WTC11 (cell line): ENCODE results near the gene MAP3K2. TPM values are rescaled to one million over a fixed set of nuclear protein-coding genes. Genes with fewer than 3 reads are reported as not detected.

Experiments
- ATAC-seq: fragments of 200-7000 bp; cut with Tn5 transposase; 2 replicates; pipeline ENCODE4 v1.10.0; 2021; ENCODE audit warnings: mild to moderate bottlenecking, moderate library complexity
- CTCF ChIA-PET: fragments of 300-600 bp; sonication (Branson Sonifier 250); formaldehyde crosslinking; loops from one replicate; lab custom pipeline; 2021; ENCODE audit warnings: antibody characterized with exemption; lab: Charles Lee
- POLR2A ChIA-PET: fragments of 350-600 bp; sonication (Branson Sonifier 250); formaldehyde crosslinking; loops from one replicate; lab custom pipeline; 2021; ENCODE audit warnings: antibody characterized with exemption; lab: Charles Lee
- DNase-seq: peaks from one replicate; pipeline ENCODE4 v3.0.0; 2021; ENCODE audit warnings: low spot score
- H3K27ac Mint-ChIP-seq: 2 replicates; pipeline ENCODE4 v1.8.0; 2021; ENCODE audit warnings: mixed read lengths
- H3K27me3 Mint-ChIP-seq: 2 replicates; pipeline ENCODE4 v1.8.0; 2021; ENCODE audit warnings: low read depth, mild to moderate bottlenecking, moderate library complexity, mixed read lengths
- H3K36me3 Mint-ChIP-seq: 2 replicates; pipeline ENCODE4 v1.8.0; 2021; ENCODE audit warnings: mixed read lengths
- H3K4me1 Mint-ChIP-seq: 2 replicates; pipeline ENCODE4 v1.8.0; 2022; ENCODE audit warnings: mixed read lengths
- H3K4me3 Mint-ChIP-seq: 2 replicates; pipeline ENCODE4 v1.8.0; 2021; ENCODE audit warnings: mild to moderate bottlenecking, moderate library complexity, mixed read lengths
- H3K9me3 Mint-ChIP-seq: 2 replicates; pipeline ENCODE4 v1.8.0; 2021; ENCODE audit warnings: mixed read lengths
- ATF1 ChIP-seq: sonication (generic); formaldehyde crosslinking; IDR thresholded peaks from 2 replicates; pipeline ENCODE4 v1.8.1; 2023; ENCODE audit warnings: mild to moderate bottlenecking, moderate library complexity, missing genetic modification reagents
- CREM ChIP-seq: sonication (generic); formaldehyde crosslinking; IDR thresholded peaks from 2 replicates; pipeline ENCODE4 v1.8.1; 2022; ENCODE audit warnings: mild to moderate bottlenecking, missing genetic modification reagents, moderate library complexity
- EMX1 ChIP-seq: fragments of 250-450 bp; sonication (Bioruptor Pico); IDR thresholded peaks from 2 replicates; pipeline ENCODE4 v1.8.0; 2021; ENCODE audit warnings: mild to moderate bottlenecking
- ERG ChIP-seq: fragments of 250-450 bp; sonication (Bioruptor Pico); IDR thresholded peaks from 2 replicates; pipeline ENCODE4 v1.8.0; 2021; ENCODE audit warnings: mild to moderate bottlenecking
- IRF1 ChIP-seq: sonication (generic); formaldehyde crosslinking; IDR thresholded peaks from 2 replicates; pipeline ENCODE4 v1.8.0; 2023; ENCODE audit warnings: missing genetic modification reagents
- KAT7 ChIP-seq: sonication (generic); formaldehyde crosslinking; IDR thresholded peaks from 2 replicates; pipeline ENCODE4 v1.8.1; 2023; ENCODE audit warnings: missing genetic modification reagents, mild to moderate bottlenecking, borderline replicate concordance
- NR1H2 ChIP-seq: sonication (generic); formaldehyde crosslinking; IDR thresholded peaks from 2 replicates; pipeline ENCODE4 v1.9.0; 2021; ENCODE audit warnings: mild to moderate bottlenecking, moderate library complexity, missing genetic modification reagents
- SP1 ChIP-seq: sonication (generic); formaldehyde crosslinking; conservative IDR thresholded peaks from 2 replicates; pipeline ENCODE4 v1.8.1; 2022; ENCODE audit warnings: missing genetic modification reagents
- ZNF396 ChIP-seq: fragments of 250-450 bp; sonication (Bioruptor Pico); IDR thresholded peaks from 2 replicates; pipeline ENCODE4 v1.8.0; 2021; ENCODE audit warnings: mild to moderate bottlenecking, moderate library complexity, borderline replicate concordance
- ZNF425 ChIP-seq: fragments of 250-450 bp; sonication (Bioruptor Pico); conservative IDR thresholded peaks from 2 replicates; pipeline ENCODE4 v1.9.0; 2021; ENCODE audit warnings: mild to moderate bottlenecking
- ZNF532 ChIP-seq: fragments of 250-450 bp; sonication (Bioruptor Pico); IDR thresholded peaks from 2 replicates; pipeline ENCODE4 v1.9.0; 2021; ENCODE audit warnings: mild to moderate bottlenecking, borderline replicate concordance
- total RNA-seq: library from RNA; stranded (reverse); gene quantifications from 3 replicates; pipeline ENCODE4 v1.2.3, GENCODE V29; 2021
- TF ChIP-seq, protein P1 (sequence below): sonication (generic); formaldehyde crosslinking; IDR thresholded peaks from 2 replicates; pipeline ENCODE4 v1.8.1; 2023; ENCODE audit warnings: mild to moderate bottlenecking, missing genetic modification reagents
- TF ChIP-seq, protein P2 (sequence below): sonication (generic); formaldehyde crosslinking; IDR thresholded peaks from 2 replicates; pipeline ENCODE4 v1.8.1; 2022; ENCODE audit warnings: missing genetic modification reagents, borderline replicate concordance
- TF ChIP-seq, protein P3 (sequence below): sonication (generic); formaldehyde crosslinking; IDR thresholded peaks from 2 replicates; pipeline ENCODE4 v1.8.0; 2022; ENCODE audit warnings: mild to moderate bottlenecking, missing genetic modification reagents
- TF ChIP-seq, protein P4 (sequence below): sonication (generic); formaldehyde crosslinking; IDR thresholded peaks from 2 replicates; pipeline ENCODE4 v1.8.0; 2023; ENCODE audit warnings: mild to moderate bottlenecking, missing genetic modification reagents

The MAP3K2 gene
- total RNA-seq, 1 experiment from 2014 or later, result 26.9 TPM

GRCh38 chr2:127417406-127417805, 29.6 kb upstream of the MAP3K2 start:
- H3K4me1 Mint-ChIP-seq, result peaks cover 14% of the 10 kb centered on the region
- POLR2A ChIA-PET, result no interaction called here
- peak overlapping the region; percentile 7; the same call in 1 of the 2 replicates for H3K4me3 Mint-ChIP-seq
- ATAC-seq (no peak), DNase-seq (no peak)
- H3K27ac Mint-ChIP-seq, result no peak overlapping the region
- peaks cover 12% of the 10 kb centered on the region for H3K36me3 Mint-ChIP-seq
- CTCF ChIA-PET, result interaction anchor here (1.0 to 2.8 kb wide), 2 partner anchors 20 to 62 kb away, joined by 3 to 21 read pairs; no protein-coding TSS in a partner anchor
- peaks cover 16% of the 10 kb centered on the region for H3K9me3 Mint-ChIP-seq
- peaks cover 72% of the 10 kb centered on the region for H3K27me3 Mint-ChIP-seq
- TF ChIP-seq ZNF425 (CRISPR knock-in tag), result no peak
- TF ChIP-seq NR1H2 (CRISPR knock-in tag), result no peak
- TF ChIP-seq IRF1 (CRISPR knock-in tag), result no peak
- no peak for TF ChIP-seq KAT7
- no peak for TF ChIP-seq ZNF396
- TF ChIP-seq, protein P1, sequence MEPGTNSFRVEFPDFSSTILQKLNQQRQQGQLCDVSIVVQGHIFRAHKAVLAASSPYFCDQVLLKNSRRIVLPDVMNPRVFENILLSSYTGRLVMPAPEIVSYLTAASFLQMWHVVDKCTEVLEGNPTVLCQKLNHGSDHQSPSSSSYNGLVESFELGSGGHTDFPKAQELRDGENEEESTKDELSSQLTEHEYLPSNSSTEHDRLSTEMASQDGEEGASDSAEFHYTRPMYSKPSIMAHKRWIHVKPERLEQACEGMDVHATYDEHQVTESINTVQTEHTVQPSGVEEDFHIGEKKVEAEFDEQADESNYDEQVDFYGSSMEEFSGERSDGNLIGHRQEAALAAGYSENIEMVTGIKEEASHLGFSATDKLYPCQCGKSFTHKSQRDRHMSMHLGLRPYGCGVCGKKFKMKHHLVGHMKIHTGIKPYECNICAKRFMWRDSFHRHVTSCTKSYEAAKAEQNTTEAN, result no peak
- TF ChIP-seq CREM, result no peak
- no peak for TF ChIP-seq ERG (CRISPR knock-in tag)

GRCh38 chr2:127416506-127417001, 28.8 kb upstream of the MAP3K2 start:
- POLR2A ChIA-PET, result interaction anchor here (1.0 kb wide), 1 partner anchor 123 kb away, joined by 4 read pairs; the partner anchor contains the start of gene ERCC3
- ATAC-seq (no peak), DNase-seq (no peak)
- CTCF ChIA-PET, result interaction anchor here (1.0 to 2.8 kb wide), 27 partner anchors 9 to 587 kb away, joined by 3 to 23 read pairs (median 5); partner anchors contain the start of gene ERCC3
- Mint-ChIP-seq H3K27me3 (peaks cover 64% of the 10 kb centered on the region), H3K9me3 (peaks cover 17% of the 10 kb centered on the region), H3K4me1 (peaks cover 14% of the 10 kb centered on the region), H3K4me3 (peak overlapping the region; percentile 63), H3K36me3 (peaks cover 12% of the 10 kb centered on the region)
- TF ChIP-seq ZNF532 (CRISPR knock-in tag) (no peak), ZNF425 (CRISPR knock-in tag) (no peak), EMX1 (CRISPR knock-in tag) (no peak), ATF1 (CRISPR knock-in tag) (no peak), SP1 (no peak)
- TF ChIP-seq, protein P2, sequence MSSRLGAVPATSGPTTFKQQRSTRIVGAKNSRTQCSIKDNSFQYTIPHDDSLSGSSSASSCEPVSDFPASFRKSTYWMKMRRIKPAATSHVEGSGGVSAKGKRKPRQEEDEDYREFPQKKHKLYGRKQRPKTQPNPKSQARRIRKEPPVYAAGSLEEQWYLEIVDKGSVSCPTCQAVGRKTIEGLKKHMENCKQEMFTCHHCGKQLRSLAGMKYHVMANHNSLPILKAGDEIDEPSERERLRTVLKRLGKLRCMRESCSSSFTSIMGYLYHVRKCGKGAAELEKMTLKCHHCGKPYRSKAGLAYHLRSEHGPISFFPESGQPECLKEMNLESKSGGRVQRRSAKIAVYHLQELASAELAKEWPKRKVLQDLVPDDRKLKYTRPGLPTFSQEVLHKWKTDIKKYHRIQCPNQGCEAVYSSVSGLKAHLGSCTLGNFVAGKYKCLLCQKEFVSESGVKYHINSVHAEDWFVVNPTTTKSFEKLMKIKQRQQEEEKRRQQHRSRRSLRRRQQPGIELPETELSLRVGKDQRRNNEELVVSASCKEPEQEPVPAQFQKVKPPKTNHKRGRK, result no peak
- TF ChIP-seq, protein P3, sequence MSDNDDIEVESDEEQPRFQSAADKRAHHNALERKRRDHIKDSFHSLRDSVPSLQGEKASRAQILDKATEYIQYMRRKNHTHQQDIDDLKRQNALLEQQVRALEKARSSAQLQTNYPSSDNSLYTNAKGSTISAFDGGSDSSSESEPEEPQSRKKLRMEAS (CRISPR knock-in tag), result no peak
- TF ChIP-seq, protein P4, sequence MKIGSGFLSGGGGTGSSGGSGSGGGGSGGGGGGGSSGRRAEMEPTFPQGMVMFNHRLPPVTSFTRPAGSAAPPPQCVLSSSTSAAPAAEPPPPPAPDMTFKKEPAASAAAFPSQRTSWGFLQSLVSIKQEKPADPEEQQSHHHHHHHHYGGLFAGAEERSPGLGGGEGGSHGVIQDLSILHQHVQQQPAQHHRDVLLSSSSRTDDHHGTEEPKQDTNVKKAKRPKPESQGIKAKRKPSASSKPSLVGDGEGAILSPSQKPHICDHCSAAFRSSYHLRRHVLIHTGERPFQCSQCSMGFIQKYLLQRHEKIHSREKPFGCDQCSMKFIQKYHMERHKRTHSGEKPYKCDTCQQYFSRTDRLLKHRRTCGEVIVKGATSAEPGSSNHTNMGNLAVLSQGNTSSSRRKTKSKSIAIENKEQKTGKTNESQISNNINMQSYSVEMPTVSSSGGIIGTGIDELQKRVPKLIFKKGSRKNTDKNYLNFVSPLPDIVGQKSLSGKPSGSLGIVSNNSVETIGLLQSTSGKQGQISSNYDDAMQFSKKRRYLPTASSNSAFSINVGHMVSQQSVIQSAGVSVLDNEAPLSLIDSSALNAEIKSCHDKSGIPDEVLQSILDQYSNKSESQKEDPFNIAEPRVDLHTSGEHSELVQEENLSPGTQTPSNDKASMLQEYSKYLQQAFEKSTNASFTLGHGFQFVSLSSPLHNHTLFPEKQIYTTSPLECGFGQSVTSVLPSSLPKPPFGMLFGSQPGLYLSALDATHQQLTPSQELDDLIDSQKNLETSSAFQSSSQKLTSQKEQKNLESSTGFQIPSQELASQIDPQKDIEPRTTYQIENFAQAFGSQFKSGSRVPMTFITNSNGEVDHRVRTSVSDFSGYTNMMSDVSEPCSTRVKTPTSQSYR (CRISPR knock-in tag), result no peak
- TF ChIP-seq, all 79 proteins: peak for 0
- no peak overlapping the region for H3K27ac Mint-ChIP-seq
